Left lung (tissue), 10 donors: ENCODE data around the gene PAK2. TPM values are rescaled to one million over a fixed set of nuclear protein-coding genes. Genes with fewer than 3 reads are reported as not detected.
"Not testable (repeated sequence)": the region's sequence is repeated elsewhere in the genome, so short reads cannot be mapped to it uniquely, and the experiment has no call there.

Experiments used
- ATAC-seq: fragments of 200-7000 bp; cut with Tn5 transposase; one replicate; pipeline ENCODE4 v1.9.1; 2020; ENCODE audit warnings: moderate library complexity
- DNase-seq, 4 donors: peaks; one replicate each; pipeline ENCODE4 v3.0.0-alpha.2; 2013 to 2020
- H3K27ac ChIP-seq, 2 donors: fragments of 200-600 bp; sonication (generic) in 1 of 2; one replicate each; pipeline versions ENCODE4 v1.5.0 to v1.8.0; 2020 to 2021
- H3K27me3 ChIP-seq, 2 donors: fragments of 200-600 bp; sonication (generic) in 1 of 2; one replicate each; pipeline versions ENCODE4 v1.5.0 to v1.8.0; 2020 to 2021
- H3K36me3 ChIP-seq, 2 donors: fragments of 200-600 bp; sonication (generic) in 1 of 2; one replicate each; pipeline versions ENCODE4 v1.5.0 to v1.8.0; 2020 to 2021
- H3K4me1 ChIP-seq, 2 donors: fragments of 200-600 bp; one replicate each; pipeline ENCODE4 v1.8.0; 2021
- H3K4me3 ChIP-seq, 2 donors: fragments of 200-600 bp; sonication (generic) in 1 of 2; one replicate each; pipeline versions ENCODE4 v1.5.0 to v1.8.0; 2020 to 2021; ENCODE audit warnings: mild to moderate bottlenecking in 1 of 2
- H3K9me3 ChIP-seq, 2 donors: fragments of 200-600 bp; sonication (generic) in 1 of 2; one replicate each; pipeline versions ENCODE4 v1.5.0 to v1.8.0; 2020 to 2021
- intact Hi-C, 2 donors: fragments of 100-400 bp; cut with DNase I; formaldehyde crosslinking; loops; one replicate each; pipeline versions ENCODE4 v1.11.2 to v1.14.2; 2022
- polyA plus RNA-seq, 6 donors: library from polyadenylated mRNA; unstranded; fragments of 120-200 nt; gene quantifications; one replicate each; pipeline ENCODE4 v1.2.1, GENCODE V29; 2013; ENCODE audit not compliant: insufficient read length in 6 of 6
- total RNA-seq, 2 donors: library from RNA; stranded (reverse); fragmentation: NEBNext Ultra II Directional; extraction: Animal tissue kit (Norgen Biotek cat#: 25700); gene quantifications; one replicate each; pipeline ENCODE4 v1.2.1, GENCODE V29; 2021
- TF ChIP-seq, protein P1 (sequence below), 2 donors: fragments of 200-600 bp; sonication (generic) in 1 of 2; IDR thresholded peaks; one replicate each; pipeline versions ENCODE4 v1.5.0 to v1.8.0; 2021; ENCODE audit warnings: antibody characterized with exemption in 2 of 2
- donor health status: DM: no; HTN: yes; CAD: no.
- donor health status: DM: no; HTN: no; CAD: no.

The PAK2 gene
- total and polyA plus RNA-seq, 8 donors = 62.8 to 87.1 (median 76.9) TPM

DNA sequence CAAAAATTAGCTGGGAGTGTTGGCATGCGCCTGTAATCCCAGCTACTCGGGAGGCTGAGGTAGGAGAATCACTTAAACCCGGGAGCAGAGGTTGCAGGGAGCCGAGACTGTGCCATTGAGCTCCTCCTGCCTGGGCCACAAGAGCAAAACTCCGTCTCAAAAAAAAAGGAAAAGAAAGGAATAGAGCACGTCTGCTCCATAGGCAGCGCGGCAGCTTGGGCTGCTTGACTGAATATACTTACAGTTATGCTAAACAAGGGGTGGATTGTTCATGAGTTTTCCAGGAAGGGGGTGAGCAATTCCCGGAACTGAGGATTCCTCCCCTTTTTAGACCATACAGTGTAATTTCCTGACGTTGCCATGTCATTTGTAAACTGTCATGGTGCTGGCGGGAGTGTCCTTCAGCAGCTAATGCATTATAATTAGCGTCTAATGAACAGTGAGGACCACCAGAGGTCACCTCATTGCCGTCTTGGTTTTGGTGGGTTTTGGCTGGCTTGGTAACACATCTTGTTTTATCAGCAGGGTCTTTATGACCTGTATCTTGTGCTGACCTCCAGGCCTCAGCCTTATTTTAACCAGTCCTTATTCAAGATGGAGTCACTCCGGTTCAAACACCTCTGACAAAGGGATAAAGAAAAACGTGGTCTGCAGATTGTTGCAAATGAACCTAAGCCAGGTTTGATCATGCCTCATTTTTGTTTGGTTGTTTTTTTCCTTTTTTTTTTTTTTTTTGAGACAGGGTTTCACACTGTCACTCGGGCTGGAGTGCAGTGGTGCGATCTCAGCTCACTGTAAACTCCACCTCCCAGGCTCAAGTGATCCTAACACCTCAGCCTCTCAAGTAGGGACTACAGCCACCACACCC is 103.1 kb downstream of the PAK2 start:
- Histone ChIP-seq H3K9me3 (no peaks in the 10 kb centered on the region), H3K27ac (no peak overlapping the region), H3K4me3 (no peak overlapping the region), H3K36me3 (no peaks in the 10 kb centered on the region), H3K4me1 (peaks cover 0 to 4% of the 10 kb centered on the region in 2 donors), H3K27me3 (no peaks in the 10 kb centered on the region)
- TF ChIP-seq, protein P1, sequence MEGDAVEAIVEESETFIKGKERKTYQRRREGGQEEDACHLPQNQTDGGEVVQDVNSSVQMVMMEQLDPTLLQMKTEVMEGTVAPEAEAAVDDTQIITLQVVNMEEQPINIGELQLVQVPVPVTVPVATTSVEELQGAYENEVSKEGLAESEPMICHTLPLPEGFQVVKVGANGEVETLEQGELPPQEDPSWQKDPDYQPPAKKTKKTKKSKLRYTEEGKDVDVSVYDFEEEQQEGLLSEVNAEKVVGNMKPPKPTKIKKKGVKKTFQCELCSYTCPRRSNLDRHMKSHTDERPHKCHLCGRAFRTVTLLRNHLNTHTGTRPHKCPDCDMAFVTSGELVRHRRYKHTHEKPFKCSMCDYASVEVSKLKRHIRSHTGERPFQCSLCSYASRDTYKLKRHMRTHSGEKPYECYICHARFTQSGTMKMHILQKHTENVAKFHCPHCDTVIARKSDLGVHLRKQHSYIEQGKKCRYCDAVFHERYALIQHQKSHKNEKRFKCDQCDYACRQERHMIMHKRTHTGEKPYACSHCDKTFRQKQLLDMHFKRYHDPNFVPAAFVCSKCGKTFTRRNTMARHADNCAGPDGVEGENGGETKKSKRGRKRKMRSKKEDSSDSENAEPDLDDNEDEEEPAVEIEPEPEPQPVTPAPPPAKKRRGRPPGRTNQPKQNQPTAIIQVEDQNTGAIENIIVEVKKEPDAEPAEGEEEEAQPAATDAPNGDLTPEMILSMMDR (IDR thresholded peaks at IDR 0.05) = no peak
- DNase-seq = no peak
- no peak for ATAC-seq
- intact Hi-C loops = no loop called here

DNA sequence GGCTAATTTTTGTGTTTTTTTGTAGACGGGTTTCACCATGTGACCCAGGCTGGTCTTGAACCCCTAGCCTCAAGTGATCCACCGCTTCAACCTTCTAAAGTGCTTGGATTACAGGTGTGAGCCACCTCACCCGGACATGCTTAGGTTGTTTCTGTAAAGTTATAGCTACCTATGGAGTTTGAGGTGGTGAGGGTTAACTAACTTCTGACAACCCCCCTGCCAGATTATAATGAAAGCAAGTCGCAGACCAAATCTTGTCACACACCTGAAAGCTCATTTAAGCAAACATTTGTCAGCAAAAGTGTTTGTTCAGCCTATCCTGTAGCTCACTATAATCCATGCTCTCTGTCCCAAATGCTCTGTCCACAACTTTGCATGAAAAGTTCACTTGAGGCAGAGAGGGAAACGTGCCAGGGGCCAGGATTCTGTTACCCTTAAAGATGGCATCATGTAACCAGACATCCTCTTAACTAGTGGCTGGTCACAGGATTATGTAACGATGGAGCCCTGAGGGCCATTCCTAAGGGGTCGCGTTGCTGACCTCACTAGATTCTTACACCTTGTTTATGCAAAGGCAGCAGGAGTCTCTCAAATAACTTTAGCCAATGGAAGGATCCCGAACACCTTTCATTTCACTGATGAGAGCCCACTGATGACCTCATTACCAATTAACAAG is 103.9 kb downstream of the PAK2 start:
- intact Hi-C loops = no loop called here
- Histone ChIP-seq H3K36me3 (no peaks in the 10 kb centered on the region), H3K27me3 (no peaks in the 10 kb centered on the region), H3K9me3 (no peaks in the 10 kb centered on the region), H3K4me3 (no peak overlapping the region), H3K4me1 (no peaks in the 10 kb centered on the region), H3K27ac (no peak overlapping the region)
- DNase-seq (no peak), ATAC-seq (no peak)
- TF ChIP-seq, protein P1 (IDR thresholded peaks at IDR 0.05) = no peak

GRCh38 chr3:196844235-196845219 is 104.9 kb downstream of the PAK2 start:
- intact Hi-C loops, H3K27me3 ChIP-seq: not testable (repeated sequence)

DNA sequence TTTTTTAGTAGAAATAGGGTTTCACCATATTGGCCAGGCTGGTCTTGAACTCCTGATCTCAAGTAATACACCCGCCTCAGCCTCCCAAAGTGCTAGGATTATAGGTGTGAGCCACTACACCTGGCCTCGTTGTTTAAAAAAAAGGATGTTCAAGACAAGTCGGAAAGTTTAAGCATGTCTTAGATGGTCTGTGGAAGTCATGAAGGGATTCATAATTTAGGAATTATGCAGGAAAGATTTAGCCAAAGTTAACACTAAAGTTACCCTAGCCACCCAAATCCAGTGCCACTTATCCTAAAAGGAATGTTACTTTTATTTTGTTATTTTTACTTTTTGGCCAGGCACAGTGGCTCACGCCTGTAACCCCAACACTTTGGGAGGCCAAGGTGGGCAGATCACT is 108.7 kb downstream of the PAK2 start:
- H3K27me3 ChIP-seq, H3K4me3 ChIP-seq, H3K9me3 ChIP-seq, DNase-seq, H3K4me1 ChIP-seq, intact Hi-C loops, ATAC-seq, H3K27ac ChIP-seq, H3K36me3 ChIP-seq: not testable (repeated sequence)

More at GRCh38 chr3:196844235-196845219, 104.9 kb downstream of the PAK2 start:
- not testable (repeated sequence) for ATAC-seq, H3K27ac ChIP-seq, H3K4me3 ChIP-seq, DNase-seq, H3K9me3 ChIP-seq, H3K36me3 ChIP-seq, H3K4me1 ChIP-seq

DNA sequence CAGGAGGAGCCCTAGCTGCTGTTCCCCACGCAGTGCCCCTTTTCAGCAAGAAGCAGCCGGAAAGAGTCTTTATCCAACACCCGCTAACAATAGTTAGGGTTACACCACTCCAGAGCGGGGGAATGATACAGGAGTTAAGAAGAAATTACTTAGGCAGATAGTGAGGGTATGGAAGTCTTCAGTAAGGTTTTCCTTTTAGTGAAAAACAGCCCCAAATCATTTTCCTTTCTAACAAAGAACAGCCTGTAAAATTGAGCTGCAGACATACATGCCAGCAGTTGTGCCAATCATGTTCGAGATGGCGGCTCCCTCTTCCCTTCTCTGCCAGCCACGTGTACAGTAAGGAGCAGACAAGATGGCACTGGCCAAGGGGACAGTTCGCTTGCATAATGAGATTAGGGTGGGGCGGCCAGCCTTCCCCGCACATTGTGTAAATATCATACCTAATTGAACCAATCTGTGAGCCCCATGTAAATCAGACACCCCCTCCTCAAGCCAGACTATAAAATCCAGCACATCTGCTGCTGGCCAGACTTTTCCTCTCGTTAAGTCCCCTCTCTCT is 109.6 kb downstream of the PAK2 start:
- intact Hi-C loops = no loop called here
- Histone ChIP-seq H3K9me3 (no peaks in the 10 kb centered on the region), H3K27me3 (no peaks in the 10 kb centered on the region), H3K4me3 (no peak overlapping the region), H3K36me3 (no peaks in the 10 kb centered on the region), H3K4me1 (no peaks in the 10 kb centered on the region), H3K27ac (no peak overlapping the region)
- TF ChIP-seq, protein P1 (IDR thresholded peaks at IDR 0.05) = no peak
- DNase-seq (no peak), ATAC-seq (no peak)

DNA sequence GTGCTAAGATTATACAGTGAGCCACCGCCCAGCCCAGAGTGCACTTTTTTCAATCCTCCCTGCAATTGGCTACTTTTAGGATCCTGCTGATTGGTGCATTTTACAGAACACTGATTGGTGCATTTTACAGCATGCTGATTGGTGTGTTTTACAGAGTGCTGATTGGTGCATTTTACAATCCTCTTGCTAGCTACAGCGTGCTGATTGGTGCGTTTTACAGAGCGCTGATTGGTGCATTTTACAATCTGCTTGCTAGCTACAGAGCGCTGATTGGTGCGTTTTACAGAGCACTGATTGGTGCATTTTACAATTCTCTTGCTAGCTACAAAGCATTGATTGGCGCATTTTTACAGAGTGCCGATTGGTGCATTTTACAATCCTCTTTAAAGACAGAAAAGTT is 123.3 kb downstream of the PAK2 start:
- H3K4me3 ChIP-seq, intact Hi-C loops: not testable (repeated sequence)

More for the DNA sequence above, 123.3 kb downstream of the PAK2 start:
- ATAC-seq, H3K27ac ChIP-seq, H3K4me1 ChIP-seq, DNase-seq, H3K27me3 ChIP-seq, H3K36me3 ChIP-seq, H3K9me3 ChIP-seq: not testable (repeated sequence)
